ENCODE data around the gene SNAPC1.
"Not testable (repeated sequence)": the region's sequence is repeated elsewhere in the genome, so short reads cannot be mapped to it uniquely, and the experiment has no call there.

Gene SNAPC1

DNA sequence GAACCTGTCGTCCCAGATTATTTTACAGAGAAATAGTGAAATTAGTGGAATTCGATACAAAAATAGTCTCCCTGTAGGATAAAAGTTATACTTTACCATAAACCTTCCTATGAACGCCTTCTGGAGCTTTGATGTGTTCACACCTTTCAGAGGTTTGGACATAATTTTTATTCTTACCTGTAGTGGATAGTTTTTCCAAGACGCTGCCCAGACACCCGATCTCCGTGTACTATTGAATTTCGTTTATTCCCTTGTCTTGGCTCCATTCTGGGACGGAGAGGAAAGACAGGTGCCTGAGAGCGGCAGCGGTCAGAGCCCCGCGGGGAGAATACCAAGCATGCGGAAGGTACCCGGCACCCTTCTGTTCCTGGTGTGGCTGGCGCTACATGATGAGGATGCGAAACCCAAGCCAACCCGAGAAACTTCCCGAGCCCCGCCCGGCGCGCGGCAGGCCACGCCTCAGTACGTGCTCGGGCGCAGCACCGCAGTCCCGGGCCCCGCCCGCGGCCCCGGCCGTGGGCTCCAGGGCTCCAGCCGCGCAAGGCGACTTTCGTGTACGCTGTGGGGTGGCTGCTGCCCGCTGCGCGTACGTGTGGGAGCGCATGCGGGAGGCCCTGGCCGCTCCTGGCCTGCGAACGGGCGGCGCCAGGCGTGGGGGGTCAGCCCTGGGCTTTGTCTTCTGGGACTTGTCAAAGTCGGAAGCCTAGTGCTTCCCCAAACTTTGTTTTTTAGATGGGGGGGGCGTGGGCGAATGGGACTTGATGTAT lies 11.3 kb upstream of the SNAPC1 start:
- no peak for DNase-seq

DNA sequence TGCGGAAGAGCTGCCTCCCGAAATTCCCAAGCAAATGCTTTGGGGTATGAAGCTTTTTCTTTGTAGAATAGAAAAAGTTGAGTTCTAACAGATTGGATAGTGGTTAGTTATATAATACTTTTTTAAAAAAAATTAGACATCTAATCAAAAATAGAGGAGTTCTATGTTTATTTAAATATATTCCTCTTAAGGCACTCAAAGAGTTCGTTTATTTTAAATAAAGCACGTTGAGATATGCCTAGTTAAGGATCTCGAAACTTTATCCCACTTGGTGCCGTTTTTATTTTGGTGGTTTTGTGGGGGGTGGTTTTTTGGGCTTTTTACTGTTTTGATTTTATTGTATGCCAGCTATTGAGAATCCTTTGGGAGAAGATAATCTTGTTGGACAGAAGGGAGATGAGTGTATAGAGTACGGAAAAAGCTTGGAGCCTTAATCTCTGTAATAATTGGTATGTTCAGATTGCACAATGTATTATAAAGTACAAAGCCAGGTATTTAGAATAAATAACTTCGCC lies 10.7 kb upstream of the SNAPC1 start:
- DNase-seq: no peak

DNA sequence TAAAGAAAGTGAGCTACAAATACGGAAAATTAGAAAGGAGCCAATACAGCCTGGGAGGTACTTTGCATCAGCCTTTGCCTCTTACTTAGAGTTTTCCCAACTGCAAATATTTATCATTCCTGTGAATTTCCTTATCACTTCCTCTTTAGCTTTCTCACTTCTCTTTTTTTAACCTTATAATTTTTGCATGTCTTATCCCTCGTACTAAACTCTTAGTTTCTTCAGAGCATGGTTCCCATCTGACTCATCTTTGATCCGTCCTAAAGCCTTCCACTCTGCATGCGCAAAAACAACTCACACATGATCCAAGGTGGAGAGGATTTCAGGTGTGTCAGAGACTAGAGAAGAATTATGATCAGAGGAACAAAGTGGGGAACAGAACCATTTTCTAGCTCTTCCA lies 9.6 kb upstream of the SNAPC1 start:
- DNase-seq: no peak

DNA sequence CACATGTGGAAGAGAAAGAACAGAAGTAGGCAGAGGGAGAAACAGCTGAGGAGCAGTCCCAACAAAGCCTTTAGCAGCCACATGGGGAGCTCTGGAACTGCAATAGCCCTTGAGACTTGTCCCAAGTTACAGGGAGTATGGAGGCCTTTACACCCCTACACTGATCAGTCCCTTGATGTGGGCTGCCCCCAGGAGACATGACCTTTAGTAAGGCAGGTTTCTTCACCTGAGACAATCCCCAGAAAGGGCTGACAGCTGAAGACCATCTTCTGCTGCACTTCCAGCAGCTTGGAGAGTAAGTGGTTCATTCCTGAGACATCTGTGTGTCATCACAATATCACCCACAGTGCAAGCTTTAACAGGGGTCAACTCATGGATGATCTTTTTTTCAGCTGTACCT lies 8.6 kb upstream of the SNAPC1 start:
- DNase-seq: no peak

DNA sequence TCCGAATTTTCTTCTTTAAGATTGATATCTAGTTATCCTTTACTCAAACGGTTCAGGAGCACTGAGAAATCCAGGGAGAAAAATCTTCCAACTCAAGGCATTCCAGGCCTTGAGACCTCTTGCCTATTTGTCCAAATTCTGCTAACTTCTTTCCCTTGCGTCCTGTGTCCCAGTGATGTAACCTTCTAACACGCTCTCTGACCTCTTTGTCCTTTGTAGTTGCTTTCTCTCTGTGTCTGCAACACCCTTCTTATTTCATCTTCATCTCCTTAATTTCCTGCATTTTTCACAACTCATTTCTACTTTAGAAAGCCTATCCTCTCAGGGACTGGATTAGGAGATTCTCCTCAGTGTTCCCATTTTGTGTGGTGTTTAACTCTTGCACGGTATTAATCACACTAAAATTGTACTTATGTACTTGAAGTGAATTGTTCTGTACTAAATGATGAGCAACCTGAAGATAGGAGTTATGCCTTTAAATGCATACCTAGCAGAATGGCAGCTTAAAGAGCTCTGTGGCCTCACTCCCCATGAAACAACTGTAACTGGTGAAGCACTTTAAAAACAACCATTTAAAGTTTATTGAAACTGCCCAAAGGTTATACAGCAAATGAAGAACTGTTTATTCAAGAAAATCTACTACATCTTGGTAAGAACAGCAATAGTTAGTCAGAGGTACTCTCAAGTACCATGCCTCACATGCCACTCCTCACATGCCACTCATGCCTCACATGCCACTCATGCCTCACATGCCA lies 7.4 kb upstream of the SNAPC1 start:
- DNase-seq: no peak

DNA sequence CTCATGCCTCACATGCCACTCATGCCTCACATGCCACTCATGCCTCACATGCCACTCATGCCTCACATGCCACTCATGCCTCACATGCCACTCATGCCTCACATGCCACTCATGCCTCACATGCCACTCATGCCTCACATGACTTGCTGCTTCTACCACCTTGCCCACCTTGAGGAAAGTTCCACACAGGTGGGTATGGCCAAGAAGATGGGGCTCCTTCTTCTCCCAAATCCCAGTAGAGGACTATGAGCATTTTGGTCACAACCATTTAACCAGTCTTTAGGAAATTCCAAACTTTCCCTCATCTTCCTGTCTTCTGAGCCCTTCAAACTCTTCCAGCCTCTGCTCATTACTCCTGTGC lies 6.9 kb upstream of the SNAPC1 start:
- not testable (repeated sequence) for DNase-seq

DNA sequence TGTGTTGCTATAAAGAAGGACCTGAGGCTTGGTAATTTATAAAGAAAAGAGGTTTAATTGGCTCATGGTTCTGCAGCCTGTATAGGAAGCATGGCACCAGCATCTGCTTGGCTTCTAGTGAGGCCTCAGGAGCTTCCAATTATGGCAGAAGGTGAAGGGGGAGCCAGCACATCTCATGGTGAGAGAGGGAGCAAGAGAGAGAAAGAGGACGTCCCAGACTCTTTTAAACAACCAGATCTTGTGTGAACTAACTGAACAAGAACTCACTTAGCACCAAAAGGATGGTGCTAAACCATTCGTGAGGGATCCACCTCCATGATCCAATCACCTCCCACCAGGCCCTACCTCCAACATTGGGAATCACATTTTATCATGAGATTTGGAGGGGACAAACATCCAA lies 6.1 kb upstream of the SNAPC1 start:
- no peak for DNase-seq

DNA sequence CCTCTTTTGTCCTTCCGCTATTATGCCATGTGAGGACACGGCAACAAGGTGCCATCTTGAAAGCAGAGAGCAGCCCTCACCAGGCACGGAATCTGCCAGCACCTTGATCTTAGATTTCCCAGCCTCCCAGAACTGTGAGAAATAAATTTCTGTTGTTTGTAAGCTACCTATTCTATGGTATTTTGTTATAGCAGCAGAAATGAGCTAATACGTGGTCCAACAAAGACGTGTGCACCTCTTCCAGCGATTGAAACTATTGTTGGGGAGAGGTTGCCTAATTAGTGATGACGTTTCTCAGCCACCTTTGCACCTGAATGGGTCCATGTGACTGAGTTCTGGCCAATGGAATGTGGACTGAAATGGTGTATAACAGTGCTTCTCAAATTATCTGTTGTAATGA lies 2.3 kb upstream of the SNAPC1 start:
- DNase-seq: no peak

DNA sequence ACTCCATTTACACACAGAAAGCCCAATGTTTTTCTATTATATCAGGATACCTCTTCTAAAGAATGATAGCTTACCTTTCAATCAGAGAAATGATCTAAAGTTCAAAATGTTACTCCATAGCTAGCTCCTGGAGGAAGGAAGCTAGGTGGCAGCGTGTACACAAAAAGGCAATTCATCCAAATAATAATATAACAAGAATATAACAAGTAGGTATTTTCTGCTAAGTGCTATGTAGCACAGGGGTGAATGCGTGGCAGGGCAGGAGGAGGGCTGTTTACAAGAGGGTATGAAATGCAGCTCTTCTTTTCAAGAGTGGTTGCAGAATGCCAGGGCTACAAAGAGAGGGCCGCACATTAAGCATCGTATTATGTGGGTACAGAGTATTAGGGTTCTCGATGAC lies 663 bp upstream of the SNAPC1 start:
- no peak for DNase-seq

DNA sequence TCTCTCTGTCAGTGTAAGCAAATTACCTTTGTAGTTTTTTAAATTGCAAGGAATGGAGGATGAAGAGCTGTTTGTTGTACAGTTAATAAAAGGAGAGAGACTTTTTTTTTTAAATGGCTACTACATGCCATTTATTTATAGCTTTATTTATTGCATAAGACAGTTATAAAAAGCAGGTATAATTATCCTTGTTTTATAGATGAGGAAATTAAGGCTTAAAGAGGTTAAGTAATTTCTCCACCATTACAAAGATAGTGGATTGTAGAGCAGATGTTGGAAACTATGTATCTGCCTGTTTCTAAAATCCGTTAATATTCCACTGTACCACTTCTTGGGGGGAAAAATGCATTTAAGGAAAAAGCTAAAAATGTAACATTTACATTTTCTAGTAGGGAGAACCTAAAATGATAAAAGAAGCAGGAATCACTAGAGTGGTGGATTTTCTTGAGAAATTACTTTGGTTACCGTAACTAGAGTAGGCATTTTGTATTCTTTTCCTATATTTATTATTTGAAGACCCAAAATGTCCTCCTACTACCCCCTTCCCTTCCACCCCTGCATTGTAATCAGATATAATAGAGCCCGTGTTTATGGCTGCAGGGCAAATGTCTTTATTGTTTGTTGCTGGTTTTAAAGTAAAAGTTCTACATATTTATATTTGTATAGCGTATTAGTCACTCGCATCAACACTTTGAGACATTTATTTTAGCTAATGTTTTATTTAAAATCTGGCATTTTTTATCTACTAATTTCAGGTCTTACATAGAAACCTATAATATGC lies 2.3 kb downstream of the SNAPC1 start:
- DNase-seq: no peak

DNA sequence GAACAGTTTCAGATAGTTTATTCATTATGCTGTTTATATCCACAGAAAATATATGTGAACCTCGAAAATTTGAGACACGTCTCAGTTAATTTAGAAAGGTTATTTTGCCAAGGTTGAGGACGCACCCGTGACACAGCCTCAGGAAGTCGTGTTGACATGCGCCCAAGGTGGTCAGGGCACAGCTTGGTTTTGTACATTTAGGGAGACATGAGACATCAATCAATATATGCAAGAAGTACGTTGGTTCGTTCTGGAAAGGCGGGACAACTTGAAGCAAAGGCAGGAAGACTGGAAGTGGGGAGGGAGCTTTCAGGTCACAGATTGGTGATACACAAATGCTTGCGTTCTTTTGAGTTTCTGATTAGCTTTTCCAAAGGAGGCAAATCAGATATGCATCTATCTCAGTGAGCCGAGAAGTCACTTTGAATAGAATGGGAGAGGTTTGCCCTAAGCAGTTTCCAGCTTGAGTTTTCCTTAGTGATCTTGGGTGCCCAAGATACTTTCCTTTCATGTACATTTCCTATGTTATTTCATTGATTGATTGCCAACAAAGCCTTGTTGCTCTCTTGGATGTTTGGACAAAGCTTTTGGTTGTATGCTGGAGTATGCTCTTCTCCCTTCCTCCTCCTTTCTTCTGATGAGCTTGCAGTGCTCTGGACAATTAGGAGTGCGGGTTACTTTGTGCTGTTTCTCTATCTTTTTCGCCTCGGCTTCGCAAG lies 3.2 kb downstream of the SNAPC1 start:
- no peak for DNase-seq

DNA sequence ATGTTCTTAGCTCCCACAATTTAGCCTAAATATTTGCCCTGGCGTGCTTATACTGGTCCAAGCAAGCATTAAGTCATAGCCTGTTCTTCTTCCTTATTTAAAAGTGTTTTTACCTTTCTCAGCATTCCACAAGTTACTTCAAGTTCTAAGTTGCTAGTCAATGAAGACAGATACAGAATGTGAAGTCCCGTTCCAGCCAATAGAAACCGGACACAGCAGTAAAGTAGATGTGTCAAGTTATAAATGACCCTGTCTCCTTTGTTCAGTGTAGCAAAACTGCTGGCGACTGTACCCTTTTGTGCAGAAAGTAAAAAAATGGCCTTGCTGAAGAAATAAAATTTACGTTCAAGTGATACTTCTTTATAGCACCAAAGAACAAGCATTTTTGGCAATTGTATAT lies 3.9 kb downstream of the SNAPC1 start:
- no peak for DNase-seq

DNA sequence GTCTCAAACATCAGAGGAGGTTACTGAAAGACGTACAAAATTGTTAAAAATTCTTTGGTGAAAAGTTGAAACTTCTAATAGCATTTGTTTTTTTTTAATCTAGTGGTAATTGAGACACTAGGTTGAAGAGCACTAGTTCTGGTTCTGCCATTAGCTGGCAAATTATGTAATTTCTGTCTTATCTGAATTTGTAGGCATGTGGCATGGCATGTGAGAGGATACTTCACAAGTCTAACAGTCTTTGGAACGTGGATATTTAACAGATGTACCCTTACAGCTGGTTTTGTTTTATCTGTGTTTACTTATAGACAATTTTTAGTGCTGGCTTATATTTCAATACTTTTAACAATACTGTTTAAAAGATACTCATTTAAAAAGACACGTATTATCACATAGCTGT lies 6.0 kb downstream of the SNAPC1 start:
- no peak for DNase-seq

DNA sequence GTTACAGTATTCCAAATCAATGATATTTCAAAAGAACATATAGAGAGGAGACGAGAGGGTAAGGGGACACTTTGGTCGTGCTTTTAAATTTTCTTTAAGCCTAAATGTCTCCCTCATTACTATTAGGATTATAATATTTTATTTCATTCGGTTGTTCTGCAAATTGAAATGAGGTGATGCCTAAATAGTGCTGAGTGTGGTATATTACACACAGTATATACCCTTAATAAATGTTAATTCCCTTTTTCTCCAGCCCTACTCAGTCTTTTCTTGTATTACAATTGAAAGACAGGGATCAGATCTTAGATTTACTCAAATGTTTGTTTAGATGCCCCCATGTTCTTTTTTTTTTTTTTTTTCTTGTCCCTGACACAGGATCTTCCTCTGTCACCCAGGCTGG lies 7.7 kb downstream of the SNAPC1 start:
- DNase-seq: no peak

DNA sequence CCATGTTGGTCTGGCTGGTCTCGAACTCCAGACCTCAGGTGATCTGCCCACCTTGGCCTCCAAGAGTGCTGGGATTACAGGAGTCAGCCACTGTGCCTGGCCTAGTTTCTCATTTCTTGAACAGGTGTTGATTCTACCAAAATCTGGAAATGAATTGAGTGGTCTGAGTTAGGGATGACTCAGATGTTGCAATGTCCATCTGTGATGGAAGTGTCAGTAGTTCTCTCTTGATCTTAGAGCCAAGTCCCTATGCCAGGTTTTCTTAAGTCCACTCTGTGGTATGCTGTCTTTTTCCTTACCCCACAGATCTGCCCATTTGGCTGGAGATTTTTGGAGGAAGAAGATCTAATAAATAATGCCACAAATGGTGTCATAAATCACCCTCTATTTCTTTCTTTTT lies 12.6 kb downstream of the SNAPC1 start:
- no peak for DNase-seq

DNA sequence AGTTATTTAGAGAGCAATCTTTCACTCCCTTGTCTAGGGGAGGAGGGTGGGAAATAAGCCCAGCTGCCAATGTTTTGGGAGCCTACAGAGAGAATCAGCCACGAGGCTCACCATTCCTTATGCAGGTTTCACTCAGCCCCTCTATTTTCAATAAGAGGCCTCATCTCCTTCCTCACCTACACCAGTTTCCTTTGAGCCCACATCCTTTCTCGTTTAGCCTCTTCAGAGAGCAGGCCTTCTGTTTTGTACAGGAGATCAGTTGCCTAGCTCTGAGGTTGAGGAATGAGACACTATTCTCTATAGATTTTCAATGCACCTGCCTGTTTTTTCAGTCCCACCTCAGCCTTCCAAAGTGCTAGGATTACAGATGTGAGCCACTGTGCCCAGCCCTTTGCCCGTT lies 17.9 kb downstream of the SNAPC1 start:
- DNase-seq: no peak

DNA sequence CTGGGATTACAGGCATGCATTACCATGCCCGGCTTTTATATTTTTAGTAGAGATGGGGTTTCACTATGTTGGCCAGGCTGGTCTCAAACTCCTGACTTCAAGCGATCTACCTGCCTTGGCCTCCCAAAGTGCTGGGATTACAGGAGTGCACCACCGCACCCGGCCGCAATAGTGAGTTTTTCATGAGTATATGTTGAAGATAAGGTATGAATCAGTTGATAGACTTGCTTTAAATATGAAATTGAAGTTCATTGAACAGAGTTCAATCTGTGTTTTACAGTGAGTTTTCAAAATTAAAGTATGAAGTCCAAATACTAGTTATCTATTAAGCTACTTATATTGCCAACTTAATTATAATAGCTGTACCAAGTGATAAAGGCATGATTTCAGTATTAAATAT lies 35.1 kb downstream of the SNAPC1 start:
- DNase-seq: no peak

DNA sequence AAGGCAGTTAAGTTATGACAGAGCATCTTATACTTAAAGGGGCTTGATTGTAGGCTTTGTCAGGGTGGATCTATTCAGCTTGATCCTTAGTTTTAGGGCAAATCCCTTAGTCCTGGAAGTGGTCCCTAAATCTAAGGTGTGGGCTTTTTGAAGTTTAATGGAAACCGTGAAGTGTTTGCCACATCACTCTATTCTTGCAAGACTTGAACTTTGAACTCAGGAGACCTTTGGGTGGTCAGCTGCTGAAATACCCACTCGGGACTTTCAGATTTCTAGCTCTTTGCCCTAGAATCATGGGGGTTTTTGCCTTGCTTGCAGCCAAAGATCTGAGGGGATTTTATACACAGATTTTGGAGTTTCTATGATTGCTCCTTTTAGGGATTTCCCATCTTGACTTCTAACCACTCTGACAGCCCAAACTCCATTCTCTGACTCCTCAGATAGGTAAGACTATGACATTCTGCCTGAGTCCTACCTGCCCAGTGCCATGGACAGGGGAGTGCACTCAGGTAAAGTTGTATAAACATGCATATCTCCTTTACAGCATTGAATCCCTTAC lies 39.9 kb downstream of the SNAPC1 start:
- DNase-seq: no peak

DNA sequence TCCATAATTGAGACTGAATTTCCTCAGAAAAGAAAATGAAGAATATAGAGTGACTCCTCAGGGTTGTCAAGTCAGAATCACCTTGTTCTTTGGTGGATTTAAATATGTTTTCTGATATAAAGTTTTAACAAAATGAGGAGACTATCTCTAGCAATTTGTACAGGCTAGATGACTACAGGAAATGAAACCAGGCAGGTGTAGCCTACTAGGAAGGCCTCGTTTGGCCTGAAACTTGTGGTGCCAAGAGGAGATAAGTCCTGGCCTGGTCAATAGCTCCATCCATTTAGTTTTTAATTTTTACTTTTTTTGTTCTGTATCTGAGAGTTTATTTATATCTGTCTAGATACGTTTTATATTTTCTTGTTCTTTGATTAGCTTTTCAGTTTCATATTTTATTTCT lies 41.5 kb downstream of the SNAPC1 start:
- DNase-seq: no peak

DNA sequence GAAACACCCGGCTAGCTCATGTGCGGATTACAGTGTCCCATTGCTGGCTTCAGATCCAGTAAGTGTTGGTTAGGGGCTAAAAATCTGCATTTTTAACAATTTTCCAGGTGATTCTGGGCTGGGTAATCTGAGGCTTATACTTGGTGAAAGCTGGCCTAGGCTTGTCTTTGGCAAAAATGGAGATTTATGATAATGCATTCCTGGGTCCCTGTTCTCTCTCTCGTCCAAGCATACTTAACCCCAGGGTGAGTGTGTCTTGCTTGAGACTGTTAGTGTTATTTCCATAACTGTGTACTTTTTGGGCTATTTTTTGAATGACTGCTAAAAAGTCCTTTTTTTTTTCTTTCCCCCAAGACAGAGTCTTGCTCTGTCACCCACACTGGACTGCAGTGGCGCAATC lies 43.2 kb downstream of the SNAPC1 start:
- DNase-seq: no peak

DNA sequence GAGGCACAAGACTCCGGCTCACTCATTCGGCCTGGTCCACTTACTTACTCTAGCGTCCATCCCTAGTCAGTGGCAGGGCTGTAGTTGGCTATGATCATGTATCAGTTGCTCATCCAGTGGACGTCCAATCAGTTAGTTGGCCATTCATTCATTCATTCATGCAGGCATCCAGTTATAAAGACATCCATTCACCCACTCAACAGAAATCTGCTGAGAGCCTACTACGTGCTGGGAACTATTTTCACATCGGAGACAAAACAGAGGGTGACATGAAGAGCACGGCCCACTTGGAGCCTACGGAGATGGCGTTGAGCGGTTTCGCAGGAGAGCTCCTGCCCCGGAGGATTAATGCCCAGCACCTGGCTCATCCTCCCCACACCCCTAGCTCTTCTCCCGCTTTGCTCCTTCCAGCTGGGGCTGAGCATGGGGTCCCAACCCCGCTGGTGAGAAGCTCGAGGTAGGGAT lies 49.7 kb downstream of the SNAPC1 start:
- DNase-seq: no peak

DNA sequence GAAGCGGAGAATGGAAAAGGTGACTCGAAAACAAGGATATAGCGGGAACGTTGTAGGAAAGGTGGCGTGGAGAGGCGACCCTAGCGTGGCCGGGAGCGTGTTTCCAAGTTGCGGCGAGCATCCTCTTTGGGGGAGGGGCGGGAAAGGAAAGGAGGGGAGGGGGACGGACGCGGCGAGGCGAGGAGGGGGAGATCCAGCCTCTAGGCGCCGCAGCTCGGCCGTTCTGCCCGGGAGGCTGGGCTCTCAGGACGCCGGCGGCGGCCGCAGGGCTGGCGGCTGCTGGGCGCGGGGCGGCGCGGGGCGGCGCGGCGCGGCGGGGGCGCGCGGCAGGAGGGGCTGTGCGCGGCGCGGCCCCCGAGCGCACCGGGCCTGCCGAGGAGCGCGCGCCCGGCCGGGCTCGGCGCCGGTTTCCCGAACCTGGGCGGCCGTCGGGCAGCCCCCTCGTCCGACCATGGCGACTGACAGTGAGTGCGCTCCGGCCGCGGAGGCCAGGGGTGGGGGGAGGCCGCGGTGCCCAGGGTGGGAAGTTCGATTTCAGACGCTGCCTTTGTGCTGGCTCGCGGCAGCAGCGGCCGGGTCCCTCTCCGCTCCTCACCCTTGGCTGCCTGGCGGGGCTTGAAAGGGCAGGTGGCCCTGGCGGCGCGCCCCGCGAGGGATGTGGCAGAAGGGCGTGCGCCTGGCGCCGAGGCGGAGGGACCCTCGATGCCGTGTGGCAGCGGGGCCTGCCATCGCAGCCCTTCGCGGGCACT lies 50.3 kb downstream of the SNAPC1 start, which contains the start of gene SYT16:
Gene SYT16, plus strand, starts transcription at position 357 of the 749 bp plus-strand sequence.
- DNase-seq: no peak

Measured in NCI-H1694 treated with DMSO at 0.1 percent for 48 hours (cell line).